Esophagus (tissue), 2 donors: Measurements from ENCODE around the gene TAF1C. TPM values are rescaled to one million over a fixed set of nuclear protein-coding genes. Genes with fewer than 3 reads are reported as not detected.

Experiments
- H3K27ac ChIP-seq, 2 donors: one replicate each; pipeline ENCODE4 v1.5.1; 2013; ENCODE audit warnings: low read depth in 2 of 2, mild to moderate bottlenecking in 2 of 2, inconsistent platforms in 1 of 2, low read length in 1 of 2, moderate library complexity in 1 of 2
- H3K27me3 ChIP-seq, 2 donors: one replicate each; pipeline ENCODE4 v1.6.1; 2013; ENCODE audit warnings: low read length in 2 of 2, control low read depth in 1 of 2, mild to moderate bottlenecking in 1 of 2; ENCODE audit not compliant: insufficient read depth in 2 of 2, control insufficient read depth in 1 of 2
- H3K36me3 ChIP-seq, 2 donors: one replicate each; pipeline ENCODE4 v1.6.1; 2013; ENCODE audit warnings: low read length in 1 of 2; ENCODE audit not compliant: control insufficient read depth in 2 of 2, insufficient read depth in 2 of 2
- H3K4me1 ChIP-seq, 2 donors: one replicate each; pipeline ENCODE4 v1.6.1; 2013; ENCODE audit warnings: low read length in 1 of 2; ENCODE audit not compliant: control insufficient read depth in 2 of 2, insufficient read depth in 2 of 2
- H3K4me3 ChIP-seq, 2 donors: one replicate each; pipeline ENCODE4 v1.5.1; 2013; ENCODE audit warnings: low read length in 2 of 2, mild to moderate bottlenecking in 2 of 2, low read depth in 1 of 2, moderate library complexity in 1 of 2
- H3K9me3 ChIP-seq, 2 donors: one replicate each; pipeline ENCODE4 v1.6.1; 2013; ENCODE audit warnings: mild to moderate bottlenecking in 2 of 2, low read depth in 1 of 2, low read length in 1 of 2, moderate library complexity in 1 of 2; ENCODE audit not compliant: control insufficient read depth in 2 of 2, insufficient read depth in 1 of 2
- WGBS, 2 donors: extraction: QIAGEN DNeasy Blood & Tissue Kit; methylation state at CpG; one replicate each; pipeline ENCODE4 v1.1.7; 2013; 5-methylcytosine and 5-hydroxymethylcytosine counted together
- polyA plus RNA-seq, 2 donors: library from polyadenylated mRNA; stranded (reverse); fragments of 200-250 nt; gene quantifications; one replicate each; pipeline ENCODE4 v1.2.3, GENCODE V29; 2013
- donor health status: healthy with polysubstance abuse.
- donor health status: Bipolar disorder and iron deficiency.

The TAF1C gene
- polyA plus RNA-seq, 2 donors = 29.1 to 64.4 TPM

- Histone ChIP-seq H3K4me3 (no peak overlapping the region), H3K4me1 (peaks cover 7 to 36% of the 10 kb centered on the region in 2 donors), H3K27ac (peak overlapping the region; percentile 83 to 92), H3K27me3 (no peaks in the 10 kb centered on the region), H3K36me3 (peaks cover 0 to 8% of the 10 kb centered on the region in 2 donors), H3K9me3 (no peaks in the 10 kb centered on the region)
- 47 to 59% methylated on average over 13 of the region's 13 CpGs for WGBS, 2 donors
Observed at GRCh38 chr16:84199097-84199496, 12.2 kb upstream of the TAF1C start.

- H3K27ac ChIP-seq = peak overlapping the region; percentile 83 to 92
- H3K4me1 ChIP-seq = peaks cover 7 to 36% of the 10 kb centered on the region in 2 donors
- no peaks in the 10 kb centered on the region for H3K9me3 ChIP-seq
- H3K36me3 ChIP-seq = peaks cover 0 to 10% of the 10 kb centered on the region in 2 donors
- WGBS, 2 donors = 33 to 63% methylated on average over 10 of the region's 10 CpGs
- no peak overlapping the region for H3K4me3 ChIP-seq
- no peaks in the 10 kb centered on the region for H3K27me3 ChIP-seq
Observed at GRCh38 chr16:84198401-84198800, 11.5 kb upstream of the TAF1C start.

GRCh38 chr16:84197466-84198128 lies 10.7 kb upstream of the TAF1C start:
- peak overlapping the region; percentile 92 to 96 for H3K27ac ChIP-seq
- WGBS, 2 donors = 83 to 84% methylated on average over 14 of the region's 14 CpGs
- H3K9me3 ChIP-seq = no peaks in the 10 kb centered on the region
- no peak overlapping the region for H3K4me3 ChIP-seq
- peaks cover 0 to 10% of the 10 kb centered on the region in 2 donors for H3K36me3 ChIP-seq
- H3K4me1 ChIP-seq = peaks cover 7 to 36% of the 10 kb centered on the region in 2 donors
- no peaks in the 10 kb centered on the region for H3K27me3 ChIP-seq

GRCh38 chr16:84196727-84197394 lies 10.0 kb upstream of the TAF1C start:
- Histone ChIP-seq H3K9me3 (no peaks in the 10 kb centered on the region), H3K4me1 (peaks cover 7 to 36% of the 10 kb centered on the region in 2 donors), H3K27me3 (no peaks in the 10 kb centered on the region), H3K4me3 (peak overlapping the region; percentile 44 to 60), H3K27ac (peak overlapping the region; percentile 92 to 96), H3K36me3 (peaks cover 0 to 10% of the 10 kb centered on the region in 2 donors)
- 38 to 53% methylated on average over 16 of the region's 16 CpGs for WGBS, 2 donors

GRCh38 chr16:84196101-84196500 lies 9.2 kb upstream of the TAF1C start:
- H3K36me3 ChIP-seq = peaks cover 0 to 10% of the 10 kb centered on the region in 2 donors
- H3K27me3 ChIP-seq = no peaks in the 10 kb centered on the region
- peak overlapping the region; percentile 92 to 96 for H3K27ac ChIP-seq
- peak overlapping the region; percentile 44 to 60 for H3K4me3 ChIP-seq
- H3K9me3 ChIP-seq = no peaks in the 10 kb centered on the region
- peaks cover 7 to 36% of the 10 kb centered on the region in 2 donors for H3K4me1 ChIP-seq
- 53 to 54% methylated on average over 16 of the region's 16 CpGs for WGBS, 2 donors

GRCh38 chr16:84195201-84196093 lies 8.6 kb upstream of the TAF1C start:
- Histone ChIP-seq H3K4me1 (peaks cover 7 to 36% of the 10 kb centered on the region in 2 donors), H3K36me3 (peaks cover 0 to 14% of the 10 kb centered on the region in 2 donors), H3K9me3 (peaks cover 0 to 2% of the 10 kb centered on the region in 2 donors), H3K27ac (peak overlapping the region in 1 of 2 donors; percentile 92), H3K27me3 (no peaks in the 10 kb centered on the region), H3K4me3 (peak overlapping the region; percentile 44 to 60)
- WGBS, 2 donors = 64 to 69% methylated on average over 37 to 38 of the region's 38 CpGs

GRCh38 chr16:84194470-84195200 lies 7.8 kb upstream of the TAF1C start:
- peaks cover 7 to 32% of the 10 kb centered on the region in 2 donors for H3K4me1 ChIP-seq
- H3K4me3 ChIP-seq = no peak overlapping the region
- 70 to 74% methylated on average over 34 of the region's 34 CpGs for WGBS, 2 donors

GRCh38 chr16:84194018-84194417 lies 7.2 kb upstream of the TAF1C start:
- Histone ChIP-seq H3K4me1 (peaks cover 7 to 29% of the 10 kb centered on the region in 2 donors), H3K36me3 (peaks cover 0 to 14% of the 10 kb centered on the region in 2 donors), H3K4me3 (no peak overlapping the region), H3K9me3 (peaks cover 0 to 2% of the 10 kb centered on the region in 2 donors), H3K27ac (no peak overlapping the region), H3K27me3 (no peaks in the 10 kb centered on the region)
- 85 to 91% methylated on average over 11 of the region's 11 CpGs for WGBS, 2 donors

More at GRCh38 chr16:84194470-84195200, 7.8 kb upstream of the TAF1C start:
- Histone ChIP-seq H3K36me3 (peaks cover 0 to 14% of the 10 kb centered on the region in 2 donors), H3K27me3 (no peaks in the 10 kb centered on the region), H3K9me3 (peaks cover 0 to 2% of the 10 kb centered on the region in 2 donors), H3K27ac (no peak overlapping the region)
